Activated CD4-positive, CD25-positive, alpha-beta regulatory T cell treated with anti-CD3 and anti-CD28 coated beads, Interleukin-2, amount 50 U/mL, for 72 hours (primary cell): ENCODE data around the gene ABCA4.

Experiments used
- DNase-seq: peaks from one replicate; pipeline ENCODE4 v3.0.0; 2021

Gene ABCA4

GRCh38 chr1:94121411-94121821, 468 bp upstream of the ABCA4 start:
- no peak for DNase-seq

DNA sequence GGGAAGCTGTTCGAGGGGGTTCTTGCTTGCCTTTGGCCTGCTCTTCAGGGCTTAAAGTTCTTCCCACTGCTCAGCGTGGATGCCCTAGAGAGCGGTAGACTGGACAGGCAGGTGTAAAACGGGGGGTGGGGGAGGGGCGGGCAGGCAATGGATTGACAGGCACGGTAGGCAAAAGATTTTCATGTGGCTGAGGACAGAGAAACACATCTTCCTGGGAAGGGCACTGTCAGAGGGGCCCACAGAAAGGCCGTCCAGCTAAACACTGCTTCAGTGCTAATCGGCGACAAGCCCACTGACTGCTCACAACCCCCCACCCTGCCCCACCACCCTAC, 412 bp downstream of the ABCA4 start:
- no peak for DNase-seq

DNA sequence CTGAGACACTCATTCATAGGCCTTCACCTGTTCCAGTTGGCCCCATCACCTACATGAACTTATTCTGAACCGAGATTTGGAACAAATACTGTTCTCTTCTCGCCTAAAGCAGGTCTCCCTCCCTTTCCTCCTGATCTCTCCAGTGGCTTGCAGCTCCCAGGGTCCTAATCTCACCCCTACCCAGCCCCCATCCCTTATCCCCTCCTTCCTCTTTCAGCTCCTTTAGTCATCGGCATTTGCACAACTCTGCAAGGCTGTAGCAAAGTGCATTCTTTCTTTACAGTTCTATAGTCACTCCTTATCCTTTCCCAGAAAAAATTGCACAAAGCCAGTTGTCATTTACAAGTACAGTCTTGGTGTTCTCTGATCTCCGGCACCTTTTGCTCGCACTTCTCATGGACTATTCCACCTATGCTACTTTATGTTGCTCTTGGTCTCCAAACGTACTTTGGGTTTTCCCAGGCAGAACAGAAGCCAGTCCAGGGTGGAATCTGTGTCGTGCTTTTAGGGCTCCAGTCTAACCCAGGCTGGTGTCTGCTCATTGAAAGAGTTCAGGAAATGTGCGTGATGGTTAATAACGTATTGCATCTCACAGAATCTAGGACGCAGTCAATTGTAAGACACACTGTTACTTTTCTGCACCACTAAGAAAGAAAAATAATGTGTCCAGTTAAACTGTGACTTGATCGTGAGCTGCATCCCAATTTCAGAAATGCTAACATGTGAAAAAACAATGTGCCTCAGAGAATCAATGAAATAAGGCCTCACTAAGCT, 965 bp downstream of the ABCA4 start:
- no peak for DNase-seq

DNA sequence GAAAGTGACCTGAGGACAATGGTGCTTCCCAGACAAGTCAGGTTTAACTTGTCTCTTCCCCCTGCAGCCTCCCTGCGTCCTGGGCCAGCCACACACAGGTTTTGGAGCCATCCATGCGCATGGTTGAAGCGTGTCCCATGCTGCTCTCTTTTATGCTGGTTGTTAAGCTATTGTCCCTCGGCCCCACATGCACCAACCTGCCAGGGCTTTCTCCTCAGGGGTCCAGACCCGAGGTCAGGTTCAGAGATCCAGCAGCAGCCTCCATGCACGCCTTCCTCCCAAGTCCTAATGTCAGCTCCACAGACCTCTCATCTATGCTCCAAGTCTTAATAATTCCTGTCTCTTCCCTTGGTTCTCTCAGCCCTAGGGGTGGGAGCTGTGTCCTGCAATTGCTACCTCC, 1.6 kb downstream of the ABCA4 start:
- no peak for DNase-seq

GRCh38 chr1:94118471-94118870, 2.5 kb downstream of the ABCA4 start:
- no peak for DNase-seq

DNA sequence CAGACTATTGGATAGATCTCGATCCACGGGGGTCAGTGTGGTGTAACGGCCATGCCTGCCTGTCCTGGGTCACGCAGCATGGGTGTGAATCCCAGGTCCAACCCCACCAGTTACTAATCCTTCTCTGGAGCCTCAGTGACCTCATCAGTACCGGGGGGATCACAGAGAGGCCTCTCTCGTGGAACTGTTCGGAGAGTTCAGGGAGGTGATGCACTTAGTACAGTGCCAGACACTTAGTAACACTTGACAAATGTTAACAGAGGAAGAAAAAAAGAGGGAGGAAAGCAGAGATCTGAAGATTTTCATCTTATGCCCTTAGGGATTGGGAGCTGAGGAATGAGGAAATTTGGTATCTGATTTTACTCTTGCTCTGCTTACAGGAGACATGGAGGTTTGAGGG, 2.9 kb downstream of the ABCA4 start:
- DNase-seq, result no peak

GRCh38 chr1:94117259-94117851, 3.6 kb downstream of the ABCA4 start:
- no peak for DNase-seq

DNA sequence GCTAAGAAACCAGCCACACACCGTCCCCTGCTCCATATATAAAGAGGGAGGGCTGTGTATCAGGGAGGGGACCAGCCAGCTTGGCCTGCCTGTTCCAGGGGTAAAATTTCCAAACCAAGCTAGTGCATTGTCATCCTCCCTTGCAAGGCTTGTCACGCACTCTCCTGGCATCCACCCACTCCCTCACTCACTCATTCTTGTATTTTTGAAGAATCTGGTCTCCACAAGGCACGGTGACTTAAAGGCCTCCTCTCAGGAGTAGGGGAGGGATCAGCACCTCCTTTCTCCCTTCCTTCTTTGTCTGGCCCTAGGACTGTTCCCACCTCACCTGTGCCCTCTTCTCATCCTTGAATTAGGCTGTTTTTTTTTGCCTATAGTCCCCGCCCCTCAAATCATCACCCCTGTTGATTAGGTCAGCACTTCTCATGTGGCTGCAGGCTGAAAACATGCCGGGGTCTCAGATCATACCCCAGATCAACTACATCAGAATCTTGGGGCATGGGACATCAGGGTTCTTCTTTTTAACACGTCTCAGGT, 5.0 kb downstream of the ABCA4 start:
- DNase-seq, result no peak

GRCh38 chr1:94115254-94115899, 5.6 kb downstream of the ABCA4 start:
- no peak for DNase-seq

GRCh38 chr1:94113589-94114226, 7.2 kb downstream of the ABCA4 start:
- DNase-seq, result no peak

DNA sequence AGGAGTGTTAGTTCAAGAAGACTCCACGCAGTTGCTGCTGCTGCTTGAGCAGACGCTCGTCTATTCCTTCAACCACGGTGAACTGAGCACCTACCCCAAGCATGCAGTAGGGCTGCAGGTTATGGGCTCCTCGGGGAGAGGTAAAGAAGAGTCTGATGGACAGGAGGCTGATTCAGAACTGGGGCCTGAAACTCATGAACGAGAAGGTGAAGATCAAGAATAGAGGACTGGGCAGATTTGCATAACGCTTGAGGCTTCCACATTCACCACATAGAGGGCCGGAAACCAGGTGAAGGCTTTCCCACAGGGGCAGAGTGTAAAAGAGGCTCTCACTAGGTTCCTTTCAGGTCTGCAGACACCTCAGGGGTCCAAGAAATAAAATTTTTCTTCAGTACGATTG, 9.1 kb downstream of the ABCA4 start:
- DNase-seq, result no peak

GRCh38 chr1:94110946-94111740, 9.8 kb downstream of the ABCA4 start:
- no peak for DNase-seq

DNA sequence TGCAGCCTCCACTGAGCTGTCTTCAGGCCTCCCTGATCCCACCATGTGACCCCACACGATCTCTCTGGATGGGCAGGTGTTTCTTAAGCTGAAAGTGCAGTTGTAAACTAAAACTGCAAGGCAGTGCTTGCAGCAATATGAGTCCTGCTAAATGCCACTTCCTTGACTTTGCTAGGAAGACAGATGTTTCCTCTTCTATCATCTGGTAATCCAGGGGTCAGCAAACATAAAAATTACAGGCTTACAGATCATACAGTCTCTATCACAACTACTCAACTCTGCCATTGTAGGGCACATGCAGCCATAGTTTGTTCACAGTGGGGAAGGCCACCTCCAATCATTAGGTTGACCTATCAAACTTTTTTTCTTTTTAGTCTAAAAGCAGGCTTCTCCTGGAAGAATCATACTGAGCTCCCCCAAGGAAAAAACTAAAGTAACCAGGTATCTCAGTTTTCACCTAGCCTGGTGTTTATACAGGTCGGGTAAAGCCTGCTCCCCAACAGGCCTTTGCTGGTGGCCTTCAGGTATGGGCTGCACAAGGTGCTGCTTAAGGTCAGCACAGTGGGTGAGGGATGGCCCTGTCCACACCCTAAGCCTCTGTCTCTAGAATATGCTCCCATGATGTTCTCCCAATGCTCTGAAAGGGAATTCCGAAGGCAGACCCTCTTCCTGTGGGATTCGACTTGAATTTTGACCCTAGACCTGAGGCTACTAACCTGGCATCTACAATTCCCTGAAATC, 10.8 kb downstream of the ABCA4 start:
- no peak for DNase-seq

DNA sequence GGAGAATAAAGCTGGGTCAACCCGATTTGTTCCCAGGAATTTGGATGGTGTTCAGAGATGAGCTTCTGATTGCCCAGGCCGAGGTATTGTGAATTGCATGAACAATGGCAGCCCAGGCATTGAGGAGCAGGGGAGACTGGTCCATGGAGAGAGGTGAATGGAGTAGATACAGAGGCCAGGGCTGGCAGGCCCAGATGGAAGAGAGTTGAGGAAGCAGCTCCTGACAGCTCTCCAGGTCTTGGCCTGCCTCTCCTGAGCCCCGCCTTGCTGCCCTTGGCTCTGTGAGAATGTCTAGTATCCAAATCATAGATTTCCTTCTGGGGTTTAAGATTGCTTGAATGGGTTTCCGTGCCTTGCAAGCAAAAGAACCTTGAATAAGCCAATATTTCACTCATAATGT, 11.5 kb downstream of the ABCA4 start:
- no peak for DNase-seq

DNA sequence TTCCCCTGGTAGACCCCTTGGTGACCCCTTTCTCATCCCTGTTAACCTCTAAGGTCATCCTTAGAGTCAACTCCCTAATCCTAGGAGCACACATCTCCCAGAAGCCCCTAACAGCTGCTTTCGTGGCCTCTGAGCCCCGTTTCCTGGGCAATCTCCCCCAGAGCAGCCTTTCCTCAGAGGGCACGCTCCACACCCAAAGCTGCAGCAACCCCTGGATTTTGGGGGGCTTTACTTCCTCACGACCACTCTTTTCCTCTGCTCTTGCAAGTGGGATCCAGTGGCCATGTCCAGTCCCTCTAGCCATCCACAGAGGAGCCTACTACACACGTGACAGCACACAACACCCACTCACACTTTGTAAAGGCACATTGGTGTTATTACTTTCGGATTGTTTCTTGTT, 13.8 kb downstream of the ABCA4 start:
- DNase-seq, result no peak

DNA sequence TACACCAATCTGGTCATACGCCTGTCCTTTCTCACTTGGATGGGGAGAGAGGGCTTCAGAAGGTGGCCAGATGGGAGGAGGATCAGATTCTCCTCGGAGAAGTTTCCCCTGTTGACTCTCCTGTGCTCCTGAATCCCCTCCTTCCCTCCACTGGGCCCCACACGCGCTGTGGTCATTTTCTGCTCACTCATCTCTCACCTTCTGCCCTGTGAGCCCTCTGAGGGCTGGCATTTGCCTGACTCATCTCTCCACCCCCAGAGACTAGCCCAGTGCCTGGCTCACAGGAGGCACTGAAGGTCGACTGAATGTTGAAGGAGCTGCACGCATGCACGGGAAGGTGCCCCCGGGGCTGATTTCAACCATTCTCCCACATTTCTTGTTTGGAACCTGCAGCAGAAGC, 14.2 kb downstream of the ABCA4 start:
- no peak for DNase-seq

DNA sequence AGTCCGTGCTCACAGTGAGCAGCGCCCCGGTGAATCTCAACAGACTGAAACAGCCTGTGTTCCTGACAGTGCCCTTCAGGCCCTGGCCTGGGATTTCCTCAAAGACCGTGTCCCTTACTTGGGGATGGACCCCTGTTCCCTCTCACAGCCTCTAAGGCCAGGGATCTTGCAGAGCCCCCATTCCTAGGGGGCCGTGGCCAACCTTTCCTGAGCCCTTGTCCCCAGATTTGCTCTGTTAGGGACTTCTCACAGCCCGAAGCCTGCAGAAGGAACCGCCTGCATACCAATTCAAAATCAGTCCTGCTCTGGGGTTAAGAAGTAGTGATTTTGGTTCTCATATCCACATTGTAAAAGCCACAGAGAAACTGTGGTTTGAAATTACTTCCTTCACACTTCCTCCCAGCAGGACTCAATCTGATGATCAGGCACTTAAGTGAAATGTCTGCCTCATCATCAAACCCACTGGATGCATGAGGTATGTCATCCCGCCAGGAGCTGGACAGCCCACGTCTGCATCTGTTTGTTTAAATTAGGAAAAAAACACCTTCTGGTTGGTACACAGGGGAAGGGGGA, 14.9 kb downstream of the ABCA4 start:
- DNase-seq, result no peak

DNA sequence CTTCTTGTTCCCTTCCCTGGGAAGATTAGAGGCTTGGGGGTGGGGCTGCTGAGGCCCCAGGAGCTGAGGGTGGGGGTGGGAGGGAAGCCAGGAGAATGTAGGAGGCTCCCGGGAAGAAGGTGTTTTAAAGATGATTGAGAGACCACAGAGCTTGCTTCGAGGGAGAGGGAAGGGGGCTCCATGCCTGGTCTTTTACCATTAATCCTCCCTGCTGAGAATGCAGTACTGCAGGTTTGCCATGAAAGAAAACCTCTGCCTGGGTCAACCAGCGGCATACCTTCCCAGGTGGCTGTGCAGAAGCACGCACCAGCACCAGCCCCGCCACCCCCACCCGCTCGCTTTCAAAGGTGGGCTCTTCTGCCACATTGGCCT, 15.4 kb downstream of the ABCA4 start:
- no peak for DNase-seq

DNA sequence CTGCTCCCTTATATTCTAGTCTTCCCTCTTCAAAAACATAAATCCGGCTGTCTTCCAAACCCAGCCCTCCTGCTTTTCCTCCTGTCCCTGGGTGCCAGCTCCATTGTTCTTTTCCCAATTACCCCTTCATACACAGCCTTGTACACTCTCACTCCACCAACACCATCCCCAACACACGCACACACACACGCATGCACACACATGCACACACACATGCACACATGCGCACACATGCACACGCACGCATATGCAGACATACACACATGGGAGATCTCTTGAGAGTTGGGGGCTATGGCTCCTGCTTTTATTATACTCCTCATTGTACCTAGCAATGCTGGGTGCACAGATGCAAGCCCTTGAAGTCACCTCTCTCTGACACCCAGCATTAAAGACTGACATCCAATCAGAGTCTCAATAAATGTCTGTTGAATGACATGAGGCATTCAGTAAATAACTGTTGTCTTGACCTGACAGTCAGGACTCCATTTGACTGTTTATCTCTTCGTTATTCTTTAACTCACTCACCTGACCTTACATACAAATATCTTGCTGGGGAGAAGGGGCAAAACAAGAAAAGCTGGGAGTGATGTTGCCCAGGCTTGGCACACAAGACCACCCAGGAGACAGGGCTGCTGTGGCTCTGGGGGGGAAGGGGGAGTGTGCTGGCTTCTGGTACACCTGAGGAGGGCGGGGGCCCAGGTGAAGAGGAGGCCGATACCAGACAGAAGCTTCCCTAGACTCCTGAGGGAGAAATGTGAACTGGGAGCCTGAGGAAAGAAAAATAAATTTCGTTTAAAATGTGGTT, 16.0 kb downstream of the ABCA4 start:
- no peak for DNase-seq

DNA sequence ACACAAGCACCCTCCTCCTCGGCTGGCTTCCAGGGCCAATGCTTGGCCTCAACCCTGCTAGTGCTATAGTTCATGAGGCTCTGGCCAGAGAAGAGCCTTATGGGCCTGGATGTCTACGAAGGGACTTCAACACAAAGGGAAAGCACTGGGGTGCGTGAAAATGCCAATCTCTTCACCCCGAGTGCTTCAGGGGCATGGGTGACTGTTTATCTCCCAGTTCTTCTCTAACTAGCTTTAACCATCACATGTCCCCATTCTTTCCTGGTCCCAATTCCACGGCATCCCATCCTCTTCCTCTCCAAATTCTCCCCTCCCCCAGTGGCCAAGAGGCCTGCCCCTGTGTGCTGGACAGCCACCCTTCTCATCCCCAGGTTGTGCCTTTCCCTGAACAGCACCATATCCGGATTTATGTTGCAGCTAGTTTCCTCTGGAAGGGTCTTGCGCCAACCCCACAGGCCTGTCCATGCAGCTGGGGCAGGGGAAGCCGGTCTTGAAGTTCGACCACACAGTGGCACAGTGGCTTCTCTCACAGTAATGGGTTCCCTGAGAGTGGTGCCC, 16.7 kb downstream of the ABCA4 start:
- DNase-seq, result no peak

GRCh38 chr1:94103608-94104007, 17.3 kb downstream of the ABCA4 start:
- DNase-seq, result no peak
